HEK293T (cell line): ENCODE results near the gene ARIH2.

Source experiments
- CTCF ChIA-PET: fragments of 350-600 bp; formaldehyde crosslinking; extraction: SDS; loops from one replicate; lab custom pipeline; 2021; ENCODE audit warnings: antibody characterized with exemption, inconsistent platforms; lab: Yijun Ruan, JAX
- POLR2A ChIA-PET: fragments of 350-600 bp; formaldehyde crosslinking; extraction: SDS; loops from one replicate; lab custom pipeline; 2020; ENCODE audit warnings: antibody characterized with exemption, inconsistent platforms; lab: Yijun Ruan, JAX
- DNase-seq: peaks from one replicate; pipeline ENCODE4 v3.0.0; 2012; ENCODE audit warnings: mixed read lengths; ENCODE audit errors: extremely low spot score
- ARNT ChIP-seq: fragments of 450-650 bp; IDR thresholded peaks from 2 replicates; pipeline ENCODE4 v1.6.1; 2017; ENCODE audit warnings: mild to moderate bottlenecking
- BHLHE40 ChIP-seq: fragments of 450-650 bp; IDR thresholded peaks from 2 replicates; pipeline ENCODE4 v1.6.1; 2016; ENCODE audit warnings: mild to moderate bottlenecking, moderate library complexity, borderline replicate concordance
- CTBP1 ChIP-seq: fragments of 450-650 bp; IDR thresholded peaks from 2 replicates; pipeline ENCODE4 v1.6.1; 2016; ENCODE audit warnings: borderline replicate concordance
- ELF4 ChIP-seq: fragments of 450-650 bp; IDR thresholded peaks from 2 replicates; pipeline ENCODE4 v1.6.1; 2017; ENCODE audit warnings: antibody characterized with exemption
- FOXA1 ChIP-seq: fragments of 450-650 bp; IDR thresholded peaks from 2 replicates; pipeline ENCODE4 v1.6.1; 2016; ENCODE audit warnings: mild to moderate bottlenecking
- FOXK2 ChIP-seq: fragments of 450-650 bp; IDR thresholded peaks from 2 replicates; pipeline ENCODE4 v1.6.1; 2016; ENCODE audit warnings: mild to moderate bottlenecking
- FOXM1 ChIP-seq: fragments of 450-650 bp; IDR thresholded peaks from 2 replicates; pipeline ENCODE4 v1.6.1; 2017; ENCODE audit warnings: mild to moderate bottlenecking, borderline replicate concordance
- HDGF ChIP-seq: fragments of 450-650 bp; IDR thresholded peaks from 2 replicates; pipeline ENCODE4 v1.6.1; 2017; ENCODE audit warnings: antibody characterized with exemption, borderline replicate concordance
- L3MBTL2 ChIP-seq: fragments of 450-650 bp; conservative IDR thresholded peaks from 2 replicates; pipeline ENCODE4 v1.6.1; 2016; ENCODE audit warnings: mild to moderate bottlenecking
- LEF1 ChIP-seq: fragments of 450-650 bp; IDR thresholded peaks from 2 replicates; pipeline ENCODE4 v1.6.1; 2017; ENCODE audit warnings: mild to moderate bottlenecking, borderline replicate concordance
- NFRKB ChIP-seq: fragments of 450-650 bp; IDR thresholded peaks from 2 replicates; pipeline ENCODE4 v1.6.1; 2016; ENCODE audit warnings: mild to moderate bottlenecking, moderate library complexity
- PKNOX1 ChIP-seq: fragments of 450-650 bp; IDR thresholded peaks from 2 replicates; pipeline ENCODE4 v1.6.1; 2016
- SP1 ChIP-seq: fragments of 450-650 bp; IDR thresholded peaks from 2 replicates; pipeline ENCODE4 v1.6.1; 2017
- SUZ12 ChIP-seq: fragments of 450-650 bp; IDR thresholded peaks from 2 replicates; pipeline ENCODE4 v1.6.1; 2016; ENCODE audit warnings: mild to moderate bottlenecking
- TARDBP ChIP-seq: fragments of 450-650 bp; IDR thresholded peaks from 2 replicates; pipeline ENCODE4 v1.6.1; 2016
- ZNF384 ChIP-seq: fragments of 450-650 bp; IDR thresholded peaks from 2 replicates; pipeline ENCODE4 v1.6.1; 2016

Gene ARIH2

GRCh38 chr3:48989796-48990635 is 71.4 kb downstream of the ARIH2 start, which contains the start of gene P4HTM:
Gene P4HTM, plus strand, starts transcription at chr3:48990241. Its CDS starts 16 bp downstream, at chr3:48990257.
- CTCF ChIA-PET = interaction anchor here (1.0 to 1.2 kb wide), 4 partner anchors 17 to 168 kb away, joined by 3 to 4 read pairs (median 4); partner anchors contain the start of gene WDR6
- DNase-seq = no peak
- TF ChIP-seq FOXK2 (no peak), CTBP1 (no peak), BHLHE40 (no peak), SP1 (no peak), FOXM1 (no peak), ARNT (no peak), SUZ12 (no peak), ELF4 (no peak), L3MBTL2 (no peak), PKNOX1 (no peak), FOXA1 (no peak), ZNF384 (no peak)
- POLR2A ChIA-PET = interaction anchor here (0.8 to 5.9 kb wide), 14 partner anchors 9 to 131 kb away, joined by 3 to 103 read pairs (median 4); partner anchors contain the start of genes DALRD3, IMPDH2, NDUFAF3 and QRICH1

GRCh38 chr3:48990636-48991469 is 72.2 kb downstream of the ARIH2 start:
- ChIA-PET CTCF (interaction anchor here (1.2 kb wide), 1 partner anchor 22 kb away, joined by 4 read pairs; no protein-coding TSS in a partner anchor), POLR2A (interaction anchor here (0.7 to 5.9 kb wide), 8 partner anchors 15 to 143 kb away, joined by 3 to 103 read pairs (median 5); partner anchors contain the start of genes DALRD3, IMPDH2, NDUFAF3 and PRKAR2A)
- no peak for DNase-seq
- TF ChIP-seq ARNT (no peak), L3MBTL2 (no peak), NFRKB (no peak), FOXM1 (no peak), PKNOX1 (no peak), FOXA1 (no peak), ZNF384 (no peak)

GRCh38 chr3:48991851-48992545 is 73.4 kb downstream of the ARIH2 start:
- ChIA-PET POLR2A (interaction anchor here (1.2 to 5.9 kb wide), 5 partner anchors 15 to 37 kb away, joined by 5 to 103 read pairs (median 9); partner anchors contain the start of genes DALRD3, IMPDH2, NDUFAF3 and WDR6), CTCF (no interaction called here)
- no peak for TF ChIP-seq ARNT
- TF ChIP-seq ELF4 = no peak
- no peak for TF ChIP-seq FOXA1
- no peak for TF ChIP-seq SUZ12
- TF ChIP-seq SP1 = no peak
- no peak for TF ChIP-seq LEF1
- TF ChIP-seq L3MBTL2 = no peak
- TF ChIP-seq BHLHE40 = no peak
- no peak for TF ChIP-seq NFRKB
- TF ChIP-seq FOXK2 = no peak
- TF ChIP-seq PKNOX1 = no peak
- TF ChIP-seq CTBP1 = no peak
- TF ChIP-seq FOXM1 = no peak
- no peak for TF ChIP-seq ZNF384
- TF ChIP-seq TARDBP = no peak
- TF ChIP-seq HDGF = no peak
- no peak for DNase-seq

- DNase-seq = no peak
- ChIA-PET POLR2A (interaction anchor here (5.9 kb wide), 1 partner anchor 13 kb away, joined by 103 read pairs; the partner anchor contains the start of gene WDR6), CTCF (no interaction called here)
- no peak for TF ChIP-seq FOXA1
- TF ChIP-seq NFRKB = no peak
- TF ChIP-seq SP1 = no peak
- TF ChIP-seq BHLHE40 = no peak
- no peak for TF ChIP-seq FOXM1
- TF ChIP-seq PKNOX1 = no peak
- no peak for TF ChIP-seq TARDBP
- TF ChIP-seq L3MBTL2 = no peak
- TF ChIP-seq SUZ12 = no peak
These were observed 75.2 kb downstream of the ARIH2 start for GRCh38 chr3:48993834-48994233.
